Fibroblast of lung (primary cell): ENCODE measurements around the gene TMEM184B. TPM values are rescaled to one million over a fixed set of nuclear protein-coding genes. Genes with fewer than 3 reads are reported as not detected.

ENCODE experiments used
- DNase-seq, 2 donors: peaks; one replicate each; pipeline versions ENCODE4 v3.0.0 to v3.0.0-alpha.2; 2010; ENCODE audit warnings: low read depth in 2 of 2
- H2AFZ ChIP-seq: 2 replicates; pipeline ENCODE4 v1.5.1; 2012; ENCODE audit warnings: low read length, control low read depth, inconsistent platforms
- H3K27ac ChIP-seq: 2 replicates; pipeline ENCODE4 v1.5.1; 2011; ENCODE audit warnings: low read length, control low read depth; ENCODE audit not compliant: insufficient read depth
- H3K27me3 ChIP-seq: 2 replicates; pipeline ENCODE4 v1.5.1; 2011; ENCODE audit warnings: mild to moderate bottlenecking, low read length; ENCODE audit not compliant: control insufficient read depth, insufficient read depth
- H3K36me3 ChIP-seq: 2 replicates; pipeline ENCODE4 v1.5.1; 2011; ENCODE audit warnings: low read length; ENCODE audit not compliant: control insufficient read depth, insufficient read depth
- H3K4me1 ChIP-seq: 2 replicates; pipeline ENCODE4 v1.5.1; 2011; ENCODE audit warnings: low read length; ENCODE audit not compliant: control insufficient read depth, insufficient read depth; ENCODE audit errors: extremely low read depth
- H3K4me2 ChIP-seq: 2 replicates; pipeline ENCODE4 v1.5.1; 2011; ENCODE audit warnings: low read length, control low read depth; ENCODE audit not compliant: insufficient read depth; ENCODE audit errors: extremely low read depth
- H3K4me3 ChIP-seq, 4 experiments: fragments of 200-600 bp in 1 of 4; sonication (generic) in 1 of 4; replicated peaks in 1 of 4; 2 replicates each; pipeline ENCODE4 v1.5.1; 2011 to 2016; ENCODE audit warnings: low read length in 4 of 4, low read depth in 3 of 4, mild to moderate bottlenecking in 3 of 4, control low read depth in 2 of 4, inconsistent platforms in 1 of 4, mixed read lengths in 1 of 4; ENCODE audit not compliant: insufficient read depth in 1 of 4; ENCODE audit errors: control extremely low read depth in 1 of 4
- H3K79me2 ChIP-seq: 2 replicates; pipeline ENCODE4 v1.5.1; 2012; ENCODE audit warnings: mild to moderate bottlenecking, low read length, inconsistent platforms; ENCODE audit not compliant: control insufficient read depth, insufficient read depth
- H3K9ac ChIP-seq: 2 replicates; pipeline ENCODE4 v1.5.1; 2011; ENCODE audit warnings: mild to moderate bottlenecking, low read length, control low read depth; ENCODE audit not compliant: insufficient read depth
- H3K9me3 ChIP-seq: 2 replicates; pipeline ENCODE4 v1.5.1; 2012; ENCODE audit warnings: low read depth, low read length; ENCODE audit not compliant: control insufficient read depth, insufficient read depth
- H4K20me1 ChIP-seq: 2 replicates; pipeline ENCODE4 v1.5.1; 2011; ENCODE audit warnings: low read length; ENCODE audit not compliant: control insufficient read depth, insufficient read depth; ENCODE audit errors: extremely low read depth
- EZH2 ChIP-seq: IDR thresholded peaks from 2 replicates; pipeline ENCODE4 v1.5.1; 2012; ENCODE audit warnings: low read length, control low read depth, mild to moderate bottlenecking; ENCODE audit errors: missing control alignments
- polyA plus RNA-seq, 2 donors: library from polyadenylated mRNA; depleted of rRNA in 1 of 2; stranded (reverse) in 1 of 2; unstranded in 1 of 2; fragments of >200 nt; gene quantifications; 2 replicates each; pipeline ENCODE4 v1.2.1, GENCODE V29; 2011 to 2012; ENCODE audit warnings: missing spikeins in 1 of 2
- total RNA-seq: library from RNA; depleted of rRNA; stranded (reverse); fragments of >200 nt; gene quantifications from 2 replicates; pipeline ENCODE4 v1.2.1, GENCODE V29; 2014
- TF ChIP-seq, protein P1 (sequence below), 2 donors: IDR thresholded peaks in 1 of 2; conservative IDR thresholded peaks in 1 of 2; 1 replicate in 1 of 2; 2 replicates in 1 of 2; pipeline ENCODE4 v1.5.1; 2011 to 2012; ENCODE audit warnings: low read length in 2 of 2, control low read depth in 1 of 2, inconsistent platforms in 1 of 2, low read depth in 1 of 2, mild to moderate bottlenecking in 1 of 2

TMEM184B gene
- total and polyA plus RNA-seq, 2 donors (not counting 1 experiment from before 2014, with no cell fraction given), result 28.2 to 37.2 TPM

DNA sequence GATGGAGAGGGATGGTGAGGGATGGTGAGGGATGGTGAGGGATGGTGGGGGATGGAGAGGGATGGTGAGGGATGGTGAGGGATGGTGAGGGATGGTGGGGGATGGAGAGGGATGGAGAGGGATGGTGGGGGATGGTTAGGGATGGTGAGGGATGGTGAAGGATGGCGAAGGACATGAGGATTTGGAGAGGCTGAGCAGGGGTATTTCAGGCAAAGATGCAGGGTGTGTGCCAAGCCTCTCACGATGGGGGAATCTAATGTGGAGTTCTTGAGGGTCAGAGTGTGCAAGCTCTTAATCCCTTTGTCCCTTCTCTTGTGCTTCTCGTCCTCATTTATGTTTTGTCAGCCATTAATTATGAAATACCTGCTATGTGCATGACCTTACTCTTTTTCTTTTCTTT is 83.7 kb downstream of the TMEM184B start:
- no peaks in the 10 kb centered on the region for H3K79me2 ChIP-seq
- H3K27me3 ChIP-seq, result no peaks in the 10 kb centered on the region
- H4K20me1 ChIP-seq, result no peaks in the 10 kb centered on the region
- H3K4me3 ChIP-seq, result no peak overlapping the region
- H3K27ac ChIP-seq, result no peak overlapping the region
- H2AFZ ChIP-seq, result no peak overlapping the region
- no peak for DNase-seq
- H3K4me1 ChIP-seq, result peaks cover 4% of the 10 kb centered on the region
- no peaks in the 10 kb centered on the region for H3K36me3 ChIP-seq
- no peak overlapping the region for H3K4me2 ChIP-seq
- no peak overlapping the region for H3K9ac ChIP-seq
- no peak for TF ChIP-seq EZH2
- TF ChIP-seq, protein P1, sequence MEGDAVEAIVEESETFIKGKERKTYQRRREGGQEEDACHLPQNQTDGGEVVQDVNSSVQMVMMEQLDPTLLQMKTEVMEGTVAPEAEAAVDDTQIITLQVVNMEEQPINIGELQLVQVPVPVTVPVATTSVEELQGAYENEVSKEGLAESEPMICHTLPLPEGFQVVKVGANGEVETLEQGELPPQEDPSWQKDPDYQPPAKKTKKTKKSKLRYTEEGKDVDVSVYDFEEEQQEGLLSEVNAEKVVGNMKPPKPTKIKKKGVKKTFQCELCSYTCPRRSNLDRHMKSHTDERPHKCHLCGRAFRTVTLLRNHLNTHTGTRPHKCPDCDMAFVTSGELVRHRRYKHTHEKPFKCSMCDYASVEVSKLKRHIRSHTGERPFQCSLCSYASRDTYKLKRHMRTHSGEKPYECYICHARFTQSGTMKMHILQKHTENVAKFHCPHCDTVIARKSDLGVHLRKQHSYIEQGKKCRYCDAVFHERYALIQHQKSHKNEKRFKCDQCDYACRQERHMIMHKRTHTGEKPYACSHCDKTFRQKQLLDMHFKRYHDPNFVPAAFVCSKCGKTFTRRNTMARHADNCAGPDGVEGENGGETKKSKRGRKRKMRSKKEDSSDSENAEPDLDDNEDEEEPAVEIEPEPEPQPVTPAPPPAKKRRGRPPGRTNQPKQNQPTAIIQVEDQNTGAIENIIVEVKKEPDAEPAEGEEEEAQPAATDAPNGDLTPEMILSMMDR (conservative IDR thresholded peaks at IDR 0.05 in 1 of 2, IDR thresholded peaks at IDR 0.05 in 1 of 2; ENCODE audit: low read depth in 1 of 2, low read length in 2 of 2), result no peak
- H3K9me3 ChIP-seq, result no peaks in the 10 kb centered on the region

DNA sequence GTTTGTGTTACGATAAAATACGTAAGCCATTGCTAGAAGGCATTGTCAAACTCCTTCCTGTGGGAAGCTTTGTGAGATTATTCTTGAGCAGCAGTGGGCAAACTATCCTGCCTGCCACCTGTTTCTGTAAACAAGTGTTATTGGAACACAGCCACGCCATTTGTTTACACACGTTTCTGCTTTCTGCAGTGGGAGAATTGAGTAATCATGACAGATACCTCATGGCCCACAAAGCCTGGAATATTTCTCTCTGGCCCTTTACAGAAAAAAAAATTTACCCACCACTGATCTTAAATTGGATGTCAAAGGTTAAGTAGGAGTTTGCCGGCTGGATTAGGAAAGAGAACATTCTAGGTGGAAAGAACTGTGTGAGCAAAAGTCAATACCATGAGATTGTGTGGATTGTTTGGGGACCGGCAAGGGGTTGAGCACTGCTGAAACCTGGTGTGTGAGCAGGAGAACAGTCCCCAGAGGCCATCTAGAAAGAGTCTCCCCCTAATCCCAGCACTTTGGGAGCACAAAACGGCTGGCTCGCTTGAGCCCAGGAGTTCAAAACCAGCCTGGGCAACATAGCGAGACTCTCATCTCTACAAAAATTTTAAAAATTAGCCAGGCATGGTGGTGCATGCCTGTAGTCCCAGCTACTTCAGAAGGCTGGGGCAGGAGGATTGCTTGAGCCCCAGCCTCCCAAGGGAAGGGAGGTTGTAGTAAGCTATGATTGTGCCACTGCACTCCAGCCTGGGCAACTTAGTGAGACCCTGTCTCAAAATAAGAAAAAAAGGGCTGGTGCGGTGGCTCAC is 85.2 kb downstream of the TMEM184B start:
- H3K9ac ChIP-seq, result no peak overlapping the region
- H4K20me1 ChIP-seq, result no peaks in the 10 kb centered on the region
- no peak overlapping the region for H2AFZ ChIP-seq
- no peaks in the 10 kb centered on the region for H3K36me3 ChIP-seq
- no peak overlapping the region for H3K4me2 ChIP-seq
- TF ChIP-seq EZH2, result no peak
- TF ChIP-seq, protein P1 (conservative IDR thresholded peaks at IDR 0.05 in 1 of 2, IDR thresholded peaks at IDR 0.05 in 1 of 2; ENCODE audit: low read depth in 1 of 2, low read length in 2 of 2), result no peak
- no peaks in the 10 kb centered on the region for H3K27me3 ChIP-seq
- no peaks in the 10 kb centered on the region for H3K79me2 ChIP-seq
- H3K4me3 ChIP-seq, result no peak overlapping the region
- peak in 1 of 2 donors; percentile 61 for DNase-seq
- H3K27ac ChIP-seq, result no peak overlapping the region
- H3K4me1 ChIP-seq, result peaks cover 2% of the 10 kb centered on the region
- no peaks in the 10 kb centered on the region for H3K9me3 ChIP-seq

DNA sequence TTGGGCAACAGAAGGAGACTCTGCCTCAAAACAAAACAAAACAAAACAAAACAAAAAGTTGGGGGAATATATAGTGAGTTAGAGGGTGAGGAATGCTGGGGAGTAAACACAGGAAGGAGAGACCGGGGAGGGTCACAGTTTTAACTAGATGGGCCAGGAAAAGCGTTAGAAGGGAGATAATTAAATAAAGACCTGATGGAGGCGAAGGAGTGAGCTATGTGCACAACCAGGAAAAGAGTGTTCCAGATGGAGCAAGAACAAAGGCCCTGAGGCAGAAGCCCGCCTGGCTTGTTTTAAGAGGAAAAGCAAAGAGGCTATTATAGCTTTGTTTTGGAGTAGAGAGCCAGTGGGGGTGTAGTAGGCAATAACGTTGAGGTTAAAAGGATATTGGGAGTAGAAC is 86.4 kb downstream of the TMEM184B start:
- DNase-seq, result no peak
- no peak for TF ChIP-seq EZH2
- TF ChIP-seq, protein P1 (conservative IDR thresholded peaks at IDR 0.05 in 1 of 2, IDR thresholded peaks at IDR 0.05 in 1 of 2; ENCODE audit: low read depth in 1 of 2, low read length in 2 of 2), result no peak
- Histone ChIP-seq H3K9me3 (no peaks in the 10 kb centered on the region), H3K27ac (no peak overlapping the region), H3K4me2 (peak overlapping the region; percentile 20), H4K20me1 (no peaks in the 10 kb centered on the region), H3K4me3 (no peak overlapping the region), H3K36me3 (no peaks in the 10 kb centered on the region), H3K27me3 (no peaks in the 10 kb centered on the region), H3K4me1 (peaks cover 2% of the 10 kb centered on the region), H2AFZ (peak overlapping the region; percentile 18), H3K9ac (no peak overlapping the region), H3K79me2 (no peaks in the 10 kb centered on the region)
